ENCODE measurements around the gene SPATA45. TPM values are rescaled to one million over a fixed set of nuclear protein-coding genes. Genes with fewer than 3 reads are reported as not detected.

The SPATA45 gene
- total and polyA plus RNA-seq, 2 donors (not counting 1 experiment from before 2014, with no cell fraction given) = 0.64 TPM; not detected in 1

DNA sequence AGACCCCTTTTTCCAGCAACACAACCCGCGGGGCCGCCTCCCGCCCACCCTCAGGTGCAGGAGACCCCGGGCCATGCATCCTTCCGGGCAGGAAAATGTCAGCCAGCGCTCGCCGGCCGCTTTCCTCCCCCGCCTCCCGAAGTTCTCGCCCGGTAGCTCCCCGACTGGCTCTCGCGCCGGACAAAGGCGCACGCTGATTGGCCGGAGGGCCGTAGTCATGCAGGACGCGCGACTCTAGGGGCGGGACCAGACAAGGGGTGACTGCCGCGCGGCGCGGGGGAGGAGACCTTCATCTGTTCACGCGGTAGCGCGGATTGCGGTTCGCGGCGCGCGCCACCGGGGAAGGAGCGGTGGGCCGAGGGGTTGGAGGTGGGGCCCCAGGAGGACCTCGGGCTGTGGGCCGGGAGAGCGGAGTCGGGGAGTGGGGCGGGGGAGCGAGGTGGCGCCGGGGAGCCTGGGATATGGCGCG lies 10.6 kb upstream of the SPATA45 start, which contains the start of gene FLVCR1:
TSS of gene FLVCR1 (plus strand) at position 284 of the 469 bp plus-strand sequence. CDS start at position 462, 178 bp downstream.
- Histone ChIP-seq H3K9me3 (ENCODE audit: control extremely low read depth in 1 of 3, control insufficient read depth in 2 of 3, insufficient read depth in 1 of 3, low read length in 2 of 3) (no peaks in the 10 kb centered on the region), H2AFZ (ENCODE audit: insufficient read depth, low read depth, low read length, poor library complexity, severe bottlenecking) (peak within 1 kb of the TSS; percentile 99), H3K9ac (ENCODE audit: low read length) (peak within 1 kb of the TSS; percentile 96), H4K20me1 (ENCODE audit: control insufficient read depth, insufficient read depth, low read length, poor library complexity, severe bottlenecking) (no peaks in the 10 kb centered on the region), H3K27me3 (replicated peaks in 1 of 4; ENCODE audit: control extremely low read depth in 1 of 4, control insufficient read depth in 3 of 4, insufficient read depth in 4 of 4, low read length in 3 of 4) (no peaks in the 10 kb centered on the region), H3K36me3 (replicated peaks in 1 of 2; ENCODE audit: control extremely low read depth in 1 of 2, control insufficient read depth in 1 of 2, extremely low read depth in 1 of 2, insufficient read depth in 2 of 2, low read length in 1 of 2) (peaks cover 0 to 4% of the 10 kb centered on the region in 2 experiments), H3K4me1 (ENCODE audit: control insufficient read depth in 2 of 2, insufficient read depth in 2 of 2, low read length in 2 of 2) (peaks cover 25 to 32% of the 10 kb centered on the region in 2 donors), H3K4me3 (ENCODE audit: control extremely low read depth in 1 of 5, extremely low read depth in 1 of 5, insufficient read depth in 1 of 5, low read depth in 2 of 5, low read length in 4 of 5) (peak within 1 kb of the TSS; percentile 71 to 96 (median 82)), H3K27ac (ENCODE audit: low read length in 2 of 2) (peak within 1 kb of the TSS; percentile 51 to 85), H3K79me2 (ENCODE audit: control insufficient read depth, insufficient read depth, low read length) (peaks cover 41% of the 10 kb centered on the region), H3K4me2 (replicated peaks; ENCODE audit: low read depth, low read length, poor library complexity, severe bottlenecking) (peak within 1 kb of the TSS; percentile 94)
- ChIA-PET POLR2A (interaction anchor here (0.6 to 2.1 kb wide), 5 partner anchors 22 to 157 kb away, joined by 4 to 14 read pairs (median 5); partner anchors contain the start of gene ANGEL2), CTCF (interaction anchor here (0.6 to 1.6 kb wide), 5 partner anchors 26 to 599 kb away, joined by 3 to 5 read pairs (median 3); no protein-coding TSS in a partner anchor)
- under 1% methylated on average over 54 of the region's 54 CpGs for WGBS (ENCODE audit: insufficient coverage)
- Mint-ChIP-seq H3K4me1 (peaks cover 22% of the 10 kb centered on the region), H3K27ac (peak within 1 kb of the TSS; percentile 96), H3K9me3 (ENCODE audit: insufficient read depth) (no peaks in the 10 kb centered on the region), H3K4me3 (peak within 1 kb of the TSS; percentile 95), H3K27me3 (no peaks in the 10 kb centered on the region)
- DNase-seq (peak; percentile 93), ATAC-seq (ENCODE audit: low read depth) (peak; percentile 98)
- TF ChIP-seq, protein P1, sequence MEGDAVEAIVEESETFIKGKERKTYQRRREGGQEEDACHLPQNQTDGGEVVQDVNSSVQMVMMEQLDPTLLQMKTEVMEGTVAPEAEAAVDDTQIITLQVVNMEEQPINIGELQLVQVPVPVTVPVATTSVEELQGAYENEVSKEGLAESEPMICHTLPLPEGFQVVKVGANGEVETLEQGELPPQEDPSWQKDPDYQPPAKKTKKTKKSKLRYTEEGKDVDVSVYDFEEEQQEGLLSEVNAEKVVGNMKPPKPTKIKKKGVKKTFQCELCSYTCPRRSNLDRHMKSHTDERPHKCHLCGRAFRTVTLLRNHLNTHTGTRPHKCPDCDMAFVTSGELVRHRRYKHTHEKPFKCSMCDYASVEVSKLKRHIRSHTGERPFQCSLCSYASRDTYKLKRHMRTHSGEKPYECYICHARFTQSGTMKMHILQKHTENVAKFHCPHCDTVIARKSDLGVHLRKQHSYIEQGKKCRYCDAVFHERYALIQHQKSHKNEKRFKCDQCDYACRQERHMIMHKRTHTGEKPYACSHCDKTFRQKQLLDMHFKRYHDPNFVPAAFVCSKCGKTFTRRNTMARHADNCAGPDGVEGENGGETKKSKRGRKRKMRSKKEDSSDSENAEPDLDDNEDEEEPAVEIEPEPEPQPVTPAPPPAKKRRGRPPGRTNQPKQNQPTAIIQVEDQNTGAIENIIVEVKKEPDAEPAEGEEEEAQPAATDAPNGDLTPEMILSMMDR (IDR thresholded peaks at IDR 0.05) = no peak
- TF ChIP-seq EZH2 (IDR thresholded peaks at IDR 0.05; ENCODE audit: borderline replicate concordance, insufficient read depth, low read depth, low read length, poor library complexity, severe bottlenecking) = no peak
- intact Hi-C loops (cut with micrococcal nuclease) = loop anchor here (1.0 to 5.0 kb wide), 8 partner anchors 67 to 1424 kb away; partner anchors contain the start of genes ANGEL2, DTL, INTS7 and NSL1

DNA sequence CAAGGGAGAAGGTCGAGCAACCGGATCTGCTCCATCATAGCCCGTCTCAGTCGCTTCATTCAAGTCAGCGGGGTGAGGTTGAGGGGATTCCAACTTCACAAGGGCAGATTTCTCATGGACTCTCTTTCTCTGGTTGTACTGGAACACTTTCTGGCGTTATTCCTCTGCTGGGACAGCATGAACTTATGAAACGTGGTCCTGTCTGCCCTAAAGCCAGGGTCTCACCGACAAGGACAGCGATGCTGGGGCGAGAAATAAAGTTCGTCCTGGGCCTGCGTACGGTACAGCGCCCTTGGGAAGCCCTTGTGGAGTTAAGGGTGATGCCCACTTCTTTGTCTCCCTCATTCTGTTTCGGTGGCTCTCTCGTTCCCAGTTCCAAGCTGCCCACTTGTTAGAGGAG lies 9.3 kb upstream of the SPATA45 start:
- Histone ChIP-seq H3K79me2 (ENCODE audit: control insufficient read depth, insufficient read depth, low read length) (peaks cover 41% of the 10 kb centered on the region), H3K9ac (ENCODE audit: low read length) (peak overlapping the region; percentile 96), H3K9me3 (ENCODE audit: control extremely low read depth in 1 of 3, control insufficient read depth in 2 of 3, insufficient read depth in 1 of 3, low read length in 2 of 3) (no peaks in the 10 kb centered on the region), H4K20me1 (ENCODE audit: control insufficient read depth, insufficient read depth, low read length, poor library complexity, severe bottlenecking) (no peaks in the 10 kb centered on the region), H2AFZ (ENCODE audit: insufficient read depth, low read depth, low read length, poor library complexity, severe bottlenecking) (peak overlapping the region; percentile 99), H3K27ac (ENCODE audit: low read length in 2 of 2) (no peak overlapping the region), H3K27me3 (replicated peaks in 1 of 4; ENCODE audit: control extremely low read depth in 1 of 4, control insufficient read depth in 3 of 4, insufficient read depth in 4 of 4, low read length in 3 of 4) (no peaks in the 10 kb centered on the region), H3K36me3 (replicated peaks in 1 of 2; ENCODE audit: control extremely low read depth in 1 of 2, control insufficient read depth in 1 of 2, extremely low read depth in 1 of 2, insufficient read depth in 2 of 2, low read length in 1 of 2) (no peaks in the 10 kb centered on the region), H3K4me2 (replicated peaks; ENCODE audit: low read depth, low read length, poor library complexity, severe bottlenecking) (peak overlapping the region; percentile 94), H3K4me1 (ENCODE audit: control insufficient read depth in 2 of 2, insufficient read depth in 2 of 2, low read length in 2 of 2) (peaks cover 25 to 32% of the 10 kb centered on the region in 2 donors), H3K4me3 (ENCODE audit: control extremely low read depth in 1 of 5, extremely low read depth in 1 of 5, insufficient read depth in 1 of 5, low read depth in 2 of 5, low read length in 4 of 5) (peak overlapping the region in 1 of 5 experiments; percentile 96)
- POLR2A ChIA-PET = interaction anchor here (0.7 to 2.1 kb wide), 2 partner anchors 62 to 164 kb away, joined by 3 to 14 read pairs; no protein-coding TSS in a partner anchor
- Mint-ChIP-seq H3K9me3 (ENCODE audit: insufficient read depth) (no peaks in the 10 kb centered on the region), H3K27ac (no peak overlapping the region), H3K27me3 (no peaks in the 10 kb centered on the region), H3K4me1 (peaks cover 21% of the 10 kb centered on the region), H3K4me3 (peak overlapping the region; percentile 60)
- TF ChIP-seq, protein P1 (IDR thresholded peaks at IDR 0.05) = no peak
- CTCF ChIA-PET = interaction anchor here (0.6 to 0.7 kb wide), 2 partner anchors 59 to 1348 kb away, joined by 3 to 4 read pairs; no protein-coding TSS in a partner anchor
- DNase-seq = no peak
- intact Hi-C loops (cut with micrococcal nuclease) = loop anchor here (5.0 kb wide), 2 partner anchors 444 to 1426 kb away; partner anchors contain the start of genes PACC1 and SMYD2
- WGBS (ENCODE audit: insufficient coverage) = 96% methylated on average over 14 of the region's 16 CpGs
- ATAC-seq (ENCODE audit: low read depth) = no peak
